ENCODE results near the gene LAMB4.

LAMB4 gene

GRCh38 chr7:108072739-108073138, 57.4 kb downstream of the LAMB4 start:
- TF ChIP-seq POLR2A (IDR thresholded peaks at IDR 0.05; ENCODE audit: low read depth, low read length) (no peak), TAF1 (IDR thresholded peaks at IDR 0.05; ENCODE audit: borderline replicate concordance, low read depth, low read length) (no peak), POLR2AphosphoS5 (IDR thresholded peaks at IDR 0.05; ENCODE audit: low read depth, low read length) (no peak)
- DNase-seq (ENCODE audit: insufficient read length) (no peak), FAIRE-seq (no peak)

DNA sequence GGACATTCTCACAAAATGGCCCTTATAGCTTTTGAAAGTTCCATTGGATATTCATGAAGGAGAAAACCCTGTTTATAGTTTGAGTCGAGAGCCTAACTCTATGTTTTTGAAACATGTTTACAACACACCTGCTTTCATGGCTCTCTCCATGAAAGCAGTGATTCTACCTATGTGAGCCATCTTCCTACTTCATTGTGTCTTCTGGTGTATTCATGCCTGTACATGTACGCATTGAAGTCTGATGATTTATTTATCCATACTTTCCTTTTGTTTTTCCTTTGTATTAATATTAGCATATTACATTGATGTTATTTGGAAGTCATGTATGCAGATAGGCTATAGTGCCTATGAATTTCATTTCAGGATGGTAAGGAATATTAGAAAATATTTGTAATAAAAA, 58.0 kb downstream of the LAMB4 start:
- FAIRE-seq (no peak), DNase-seq (ENCODE audit: insufficient read length) (no peak)
- TF ChIP-seq TAF1 (IDR thresholded peaks at IDR 0.05; ENCODE audit: borderline replicate concordance, low read depth, low read length) (no peak), POLR2A (IDR thresholded peaks at IDR 0.05; ENCODE audit: low read depth, low read length) (no peak), POLR2AphosphoS5 (IDR thresholded peaks at IDR 0.05; ENCODE audit: low read depth, low read length) (no peak)

GRCh38 chr7:108071551-108071950, 58.6 kb downstream of the LAMB4 start:
- FAIRE-seq (no peak), DNase-seq (ENCODE audit: insufficient read length) (no peak)
- TF ChIP-seq POLR2A (IDR thresholded peaks at IDR 0.05; ENCODE audit: low read depth, low read length) = no peak
- no peak for TF ChIP-seq TAF1 (IDR thresholded peaks at IDR 0.05; ENCODE audit: borderline replicate concordance, low read depth, low read length)
- no peak for TF ChIP-seq POLR2AphosphoS5 (IDR thresholded peaks at IDR 0.05; ENCODE audit: low read depth, low read length)

DNA sequence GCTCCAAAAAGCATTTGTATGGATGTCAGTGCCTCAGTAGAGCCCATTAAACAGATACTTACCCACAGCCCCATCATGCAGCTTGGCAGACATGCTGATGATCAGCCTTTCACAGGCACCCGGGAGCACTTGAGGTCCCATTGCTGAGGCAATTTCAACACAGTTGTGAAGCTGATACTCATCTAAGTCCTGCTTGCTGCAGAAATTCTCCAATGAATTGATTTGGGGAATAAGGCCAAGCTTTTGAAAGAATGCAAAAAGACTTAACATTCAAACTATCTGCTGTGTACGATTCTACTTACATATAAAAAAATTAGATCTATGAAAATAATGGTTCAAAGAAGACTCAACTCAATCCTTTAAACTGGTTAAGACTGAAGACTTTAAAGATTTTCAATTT, 60.5 kb downstream of the LAMB4 start:
- DNase-seq (ENCODE audit: insufficient read length) (no peak), FAIRE-seq (no peak)
- TF ChIP-seq TAF1 (IDR thresholded peaks at IDR 0.05; ENCODE audit: borderline replicate concordance, low read depth, low read length) (no peak), POLR2AphosphoS5 (IDR thresholded peaks at IDR 0.05; ENCODE audit: low read depth, low read length) (no peak), POLR2A (IDR thresholded peaks at IDR 0.05; ENCODE audit: low read depth, low read length) (no peak)

DNA sequence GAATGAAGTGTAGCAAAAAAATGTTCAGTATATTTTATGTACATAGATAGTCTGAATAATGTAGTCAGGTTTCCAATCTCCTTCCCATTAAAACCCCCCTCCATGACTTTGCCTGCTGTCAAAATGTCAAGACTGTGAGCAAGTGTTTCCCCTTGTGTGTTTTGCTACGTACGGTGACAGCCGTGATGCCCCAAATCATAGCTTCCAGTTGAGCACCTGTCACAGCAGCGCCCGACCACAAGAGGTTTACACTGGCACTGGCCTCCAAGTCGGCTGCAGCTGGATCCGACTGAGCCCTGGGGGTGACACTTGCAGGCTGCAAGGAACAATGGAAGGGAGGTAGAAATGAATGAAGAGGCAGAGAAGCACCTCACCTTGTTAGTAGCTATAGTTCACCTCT, 62.3 kb downstream of the LAMB4 start:
- DNase-seq (ENCODE audit: insufficient read length) (no peak), FAIRE-seq (no peak)
- no peak for TF ChIP-seq TAF1 (IDR thresholded peaks at IDR 0.05; ENCODE audit: borderline replicate concordance, low read depth, low read length)
- no peak for TF ChIP-seq POLR2AphosphoS5 (IDR thresholded peaks at IDR 0.05; ENCODE audit: low read depth, low read length)
- TF ChIP-seq POLR2A (IDR thresholded peaks at IDR 0.05; ENCODE audit: low read depth, low read length) = no peak

GRCh38 chr7:108066486-108066885, 63.7 kb downstream of the LAMB4 start:
- DNase-seq (ENCODE audit: insufficient read length) = no peak
- no peak for FAIRE-seq
- TF ChIP-seq TAF1 (IDR thresholded peaks at IDR 0.05; ENCODE audit: borderline replicate concordance, low read depth, low read length) = no peak
- TF ChIP-seq POLR2A (IDR thresholded peaks at IDR 0.05; ENCODE audit: low read depth, low read length) = no peak
- no peak for TF ChIP-seq POLR2AphosphoS5 (IDR thresholded peaks at IDR 0.05; ENCODE audit: low read depth, low read length)

DNA sequence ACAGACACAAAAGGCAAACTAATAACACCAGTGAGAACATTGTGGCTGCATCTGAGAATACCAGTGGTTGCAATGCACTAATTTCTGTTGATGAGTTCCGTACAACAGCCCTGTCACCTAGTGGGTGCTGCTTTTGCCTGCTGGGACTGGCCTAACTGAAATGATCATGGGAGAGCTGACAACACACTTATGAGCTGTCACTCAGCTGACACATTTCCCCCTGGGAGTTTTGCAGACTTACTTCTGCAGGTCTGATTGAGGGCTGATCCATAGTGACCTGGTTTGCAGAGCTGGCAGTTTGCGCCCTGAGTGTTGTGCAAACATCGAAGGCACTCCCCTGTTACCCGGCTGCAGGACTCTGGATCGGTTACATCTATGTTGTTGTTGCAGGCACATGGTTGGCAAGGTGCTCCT, 66.6 kb downstream of the LAMB4 start:
- no peak for TF ChIP-seq TAF1 (IDR thresholded peaks at IDR 0.05; ENCODE audit: borderline replicate concordance, low read depth, low read length)
- no peak for TF ChIP-seq POLR2AphosphoS5 (IDR thresholded peaks at IDR 0.05; ENCODE audit: low read depth, low read length)
- TF ChIP-seq POLR2A (IDR thresholded peaks at IDR 0.05; ENCODE audit: low read depth, low read length) = no peak
- FAIRE-seq (no peak), DNase-seq (ENCODE audit: insufficient read length) (no peak)

DNA sequence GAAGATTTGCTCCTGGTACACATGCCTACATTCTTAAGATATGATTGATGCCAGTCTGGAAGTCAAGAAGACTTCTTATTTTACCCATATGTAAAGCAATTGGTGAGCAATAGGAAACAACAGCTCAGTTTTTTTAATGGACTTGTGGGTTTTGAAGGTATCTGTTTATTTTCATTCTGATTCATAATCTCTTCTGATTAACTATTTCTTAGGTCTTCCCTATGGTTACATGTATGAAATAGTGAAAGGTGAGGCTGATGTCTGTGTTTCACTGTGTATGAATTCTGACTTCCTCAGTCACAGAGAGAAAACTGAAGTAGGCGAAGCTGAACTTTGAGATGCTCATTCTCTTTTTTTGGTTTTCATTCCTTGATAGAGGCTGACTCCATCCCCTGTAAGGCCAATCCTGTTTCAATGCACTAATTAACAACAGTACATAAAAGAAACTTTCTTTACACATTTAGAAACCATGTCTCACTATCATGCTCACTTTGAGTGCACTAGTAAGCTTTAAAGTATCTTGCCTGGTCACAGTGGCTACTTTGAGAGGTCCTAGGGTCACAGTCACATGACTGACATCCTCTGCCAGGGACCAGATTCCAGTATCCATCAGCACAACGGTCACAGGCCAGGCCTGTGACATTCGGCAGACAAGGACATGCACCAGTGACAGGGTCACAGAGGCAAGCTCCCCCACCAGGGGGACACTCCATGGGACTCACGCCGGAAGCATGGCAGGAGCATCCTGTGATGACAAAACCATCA, 67.7 kb downstream of the LAMB4 start:
- no peak for FAIRE-seq
- TF ChIP-seq TAF1 (IDR thresholded peaks at IDR 0.05; ENCODE audit: borderline replicate concordance, low read depth, low read length) (no peak), POLR2AphosphoS5 (IDR thresholded peaks at IDR 0.05; ENCODE audit: low read depth, low read length) (no peak), POLR2A (IDR thresholded peaks at IDR 0.05; ENCODE audit: low read depth, low read length) (no peak)
- no peak for DNase-seq (ENCODE audit: insufficient read length)

DNA sequence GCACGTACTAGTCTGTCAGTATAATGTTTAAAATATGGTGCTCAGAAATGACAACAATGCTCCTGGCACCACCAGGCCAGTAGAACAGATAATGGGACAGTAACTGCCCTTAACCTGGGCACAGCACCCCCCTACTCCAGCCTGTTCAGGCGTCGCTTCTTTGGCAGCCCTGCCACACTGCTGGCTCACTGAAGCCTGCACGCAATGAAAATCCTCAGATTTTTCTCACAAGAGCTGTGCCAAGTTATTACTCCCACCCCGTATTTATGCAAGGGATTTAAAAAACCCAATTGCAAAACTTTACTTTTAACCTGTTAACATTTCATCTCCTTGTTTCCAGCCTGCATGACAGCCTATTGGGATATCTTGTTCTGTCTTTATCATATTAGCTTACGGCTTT, 70.6 kb downstream of the LAMB4 start:
- no peak for FAIRE-seq

GRCh38 chr7:108057951-108058481, 72.1 kb downstream of the LAMB4 start:
- TF ChIP-seq POLR2A (IDR thresholded peaks at IDR 0.05; ENCODE audit: low read depth, low read length) = no peak
- no peak for TF ChIP-seq POLR2AphosphoS5 (IDR thresholded peaks at IDR 0.05; ENCODE audit: low read depth, low read length)
- TF ChIP-seq TAF1 (IDR thresholded peaks at IDR 0.05; ENCODE audit: borderline replicate concordance, low read depth, low read length) = no peak
- no peak for FAIRE-seq
- no peak for DNase-seq (ENCODE audit: insufficient read length)

More for the DNA sequence above, 70.6 kb downstream of the LAMB4 start:
- no peak for DNase-seq (ENCODE audit: insufficient read length)
- TF ChIP-seq POLR2AphosphoS5 (IDR thresholded peaks at IDR 0.05; ENCODE audit: low read depth, low read length) = no peak
- no peak for TF ChIP-seq POLR2A (IDR thresholded peaks at IDR 0.05; ENCODE audit: low read depth, low read length)
- TF ChIP-seq TAF1 (IDR thresholded peaks at IDR 0.05; ENCODE audit: borderline replicate concordance, low read depth, low read length) = no peak

DNA sequence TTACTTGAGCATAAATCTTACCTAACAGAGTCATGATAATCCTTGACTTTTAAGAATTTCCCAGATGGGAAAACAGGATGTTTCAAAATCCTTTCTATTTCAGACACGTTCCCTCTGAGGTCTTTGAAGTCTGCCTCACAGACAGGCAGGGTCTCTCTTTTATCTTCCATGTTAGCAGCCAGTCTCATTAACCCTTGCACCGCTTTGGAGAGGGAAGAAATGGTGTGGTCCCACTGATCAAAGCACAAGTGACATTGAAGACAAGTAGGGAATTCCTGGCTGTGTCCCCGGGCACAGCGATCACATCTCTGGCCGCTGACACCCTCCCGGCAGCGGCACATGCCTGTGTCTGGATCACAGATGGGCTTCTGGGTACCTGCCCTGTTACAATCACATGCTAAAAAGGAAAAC, 74.5 kb downstream of the LAMB4 start:
- no peak for FAIRE-seq
- DNase-seq (ENCODE audit: insufficient read length) = no peak
- TF ChIP-seq POLR2AphosphoS5 (IDR thresholded peaks at IDR 0.05; ENCODE audit: low read depth, low read length) (no peak), TAF1 (IDR thresholded peaks at IDR 0.05; ENCODE audit: borderline replicate concordance, low read depth, low read length) (no peak), POLR2A (IDR thresholded peaks at IDR 0.05; ENCODE audit: low read depth, low read length) (no peak)

DNA sequence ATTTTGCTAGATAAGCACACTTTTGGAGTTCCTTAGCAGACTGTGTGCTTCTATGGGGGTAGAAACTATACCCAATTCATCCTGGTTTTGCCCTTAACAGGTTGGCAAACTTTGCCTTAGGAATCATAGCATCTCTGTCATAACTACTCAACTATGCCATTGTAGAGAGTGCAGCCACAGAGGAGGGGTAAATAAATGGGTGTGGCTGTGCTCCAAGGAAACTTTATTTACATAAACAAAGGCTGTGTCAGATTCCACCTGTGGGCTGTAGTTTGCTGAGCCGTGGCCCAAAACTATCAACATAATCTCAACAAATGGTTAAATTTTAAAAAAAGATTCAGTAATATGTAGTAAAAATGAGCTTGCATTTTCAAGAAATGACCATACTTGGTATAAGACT, 75.6 kb downstream of the LAMB4 start:
- FAIRE-seq = no peak
- no peak for DNase-seq (ENCODE audit: insufficient read length)
- TF ChIP-seq TAF1 (IDR thresholded peaks at IDR 0.05; ENCODE audit: borderline replicate concordance, low read depth, low read length) = no peak
- no peak for TF ChIP-seq POLR2AphosphoS5 (IDR thresholded peaks at IDR 0.05; ENCODE audit: low read depth, low read length)
- no peak for TF ChIP-seq POLR2A (IDR thresholded peaks at IDR 0.05; ENCODE audit: low read depth, low read length)
